Neural cell (in vitro differentiated cells): ENCODE results near the gene ADGRD2. TPM values are rescaled to one million over a fixed set of nuclear protein-coding genes. Genes with fewer than 3 reads are reported as not detected.
A peak's percentile ranks its signal among the peaks of the same experiment; 100 is the strongest.

Experiments
- H2AFZ ChIP-seq: fragments of 200-600, 300-800 bp; sonication (generic), shearing (Covaris generic); 2 replicates; pipeline ENCODE4 v1.6.0; 2014; ENCODE audit warnings: low read depth, mild to moderate bottlenecking, antibody characterized with exemption, low read length, moderate library complexity
- H3F3A ChIP-seq: fragments of 200-600 bp; shearing (Covaris generic); 2 replicates; pipeline ENCODE4 v1.6.1; 2016; ENCODE audit warnings: mild to moderate bottlenecking, moderate library complexity, mixed read lengths, antibody characterized with exemption, low read length; ENCODE audit not compliant: insufficient read depth, poor library complexity, severe bottlenecking
- H3K27ac ChIP-seq: fragments of 200-600, 300-800 bp; sonication (generic), shearing (Covaris generic); 2 replicates; pipeline ENCODE4 v1.5.1; 2014; ENCODE audit warnings: mild to moderate bottlenecking, low read length, moderate library complexity
- H3K27me3 ChIP-seq: fragments of 300-800, 200-600 bp; sonication (generic), shearing (Covaris generic); 2 replicates; pipeline ENCODE4 v1.6.0; 2014; ENCODE audit warnings: mild to moderate bottlenecking, low read depth, low read length, moderate library complexity; ENCODE audit not compliant: insufficient read depth
- H3K36me3 ChIP-seq: fragments of 300-800, 200-600 bp; sonication (generic), shearing (Covaris generic); 2 replicates; pipeline ENCODE4 v1.5.1; 2014; ENCODE audit warnings: mild to moderate bottlenecking, antibody characterized with exemption, low read length, moderate library complexity; ENCODE audit not compliant: insufficient read depth
- H3K4me2 ChIP-seq: fragments of 300-800, 200-600 bp; sonication (generic), shearing (Covaris generic); 2 replicates; pipeline ENCODE4 v1.6.0; 2014; ENCODE audit warnings: mild to moderate bottlenecking, low read length
- H3K4me3 ChIP-seq: fragments of 300-800, 200-600 bp; sonication (generic), shearing (Covaris generic); 2 replicates; pipeline ENCODE4 v1.5.1; 2014; ENCODE audit warnings: mild to moderate bottlenecking, low read length, moderate library complexity
- H3K79me2 ChIP-seq: fragments of 200-600 bp; shearing (Covaris generic); replicated peaks from 2 replicates; pipeline ENCODE4 v1.6.0; 2014; ENCODE audit warnings: mild to moderate bottlenecking, low read length, moderate library complexity; ENCODE audit not compliant: insufficient read depth
- H3K9ac ChIP-seq: fragments of 300-800, 200-600 bp; sonication (generic), shearing (Covaris generic); 2 replicates; pipeline ENCODE4 v1.6.1; 2016; ENCODE audit warnings: mild to moderate bottlenecking, low read length, mixed read lengths
- H3K9me2 ChIP-seq: fragments of 200-600 bp; shearing (Covaris generic); 2 replicates; pipeline ENCODE4 v1.6.1; 2016; ENCODE audit warnings: mild to moderate bottlenecking, low read length, mixed read lengths; ENCODE audit not compliant: insufficient read depth
- H3K9me3 ChIP-seq: fragments of 200-600, 300-800 bp; sonication (generic), shearing (Covaris generic); 2 replicates; pipeline ENCODE4 v1.6.1; 2016; ENCODE audit warnings: mild to moderate bottlenecking, mixed run types, low read length, moderate library complexity, mixed read lengths
- H4K20me1 ChIP-seq: fragments of 200-600 bp; shearing (Covaris generic); 2 replicates; pipeline ENCODE4 v1.6.1; 2016; ENCODE audit warnings: mild to moderate bottlenecking, mixed run types; ENCODE audit not compliant: insufficient read depth
- EP300 ChIP-seq: fragments of 450-650 bp; conservative IDR thresholded peaks from 2 replicates; pipeline ENCODE4 v1.6.1; 2014; ENCODE audit warnings: antibody characterized with exemption, mild to moderate bottlenecking, moderate library complexity; ENCODE audit not compliant: poor library complexity, severe bottlenecking
- EZH2 ChIP-seq: fragments of 200-600, 300-800 bp; shearing (Covaris generic), sonication (generic); IDR thresholded peaks from 2 replicates; pipeline ENCODE4 v1.6.1; 2014; ENCODE audit warnings: antibody characterized with exemption, low read length, borderline replicate concordance, mild to moderate bottlenecking; ENCODE audit not compliant: insufficient read depth, poor library complexity, severe bottlenecking
- MXI1 ChIP-seq: fragments of 450-650 bp; conservative IDR thresholded peaks from 2 replicates; pipeline ENCODE4 v1.6.1; 2014; ENCODE audit warnings: antibody characterized with exemption, mild to moderate bottlenecking; ENCODE audit not compliant: poor library complexity, severe bottlenecking
- POLR2AphosphoS5 ChIP-seq: IDR thresholded peaks from 2 replicates; pipeline ENCODE4 v1.6.1; 2012
- RAD21 ChIP-seq: fragments of 450-650 bp; conservative IDR thresholded peaks from 2 replicates; pipeline ENCODE4 v1.6.1; 2014; ENCODE audit warnings: antibody characterized with exemption, mild to moderate bottlenecking, moderate library complexity
- SMC3 ChIP-seq: fragments of 450-650 bp; conservative IDR thresholded peaks from 2 replicates; pipeline ENCODE4 v1.6.1; 2014; ENCODE audit warnings: antibody characterized with exemption, mild to moderate bottlenecking, moderate library complexity; ENCODE audit not compliant: poor library complexity
- TAF1 ChIP-seq: IDR thresholded peaks from 2 replicates; pipeline ENCODE4 v1.6.1; 2012; ENCODE audit warnings: low read depth
- polyA plus RNA-seq: library from polyadenylated mRNA; depleted of rRNA; stranded (reverse); fragments of >200 nt; gene quantifications from 2 replicates; pipeline ENCODE4 v1.2.3, GENCODE V29; 2014
- TF ChIP-seq, protein P1 (sequence below): fragments of 450-650 bp; IDR thresholded peaks from 2 replicates; pipeline ENCODE4 v1.5.1; 2014; ENCODE audit warnings: antibody characterized with exemption, mild to moderate bottlenecking, moderate library complexity; ENCODE audit not compliant: poor library complexity, severe bottlenecking
- TF ChIP-seq, protein P2 (sequence below): IDR thresholded peaks from 2 replicates; pipeline ENCODE4 v1.6.1; 2012; ENCODE audit warnings: borderline replicate concordance

Gene ADGRD2
- polyA plus RNA-seq, 1 donor from 2014 or later, result not detected

DNA sequence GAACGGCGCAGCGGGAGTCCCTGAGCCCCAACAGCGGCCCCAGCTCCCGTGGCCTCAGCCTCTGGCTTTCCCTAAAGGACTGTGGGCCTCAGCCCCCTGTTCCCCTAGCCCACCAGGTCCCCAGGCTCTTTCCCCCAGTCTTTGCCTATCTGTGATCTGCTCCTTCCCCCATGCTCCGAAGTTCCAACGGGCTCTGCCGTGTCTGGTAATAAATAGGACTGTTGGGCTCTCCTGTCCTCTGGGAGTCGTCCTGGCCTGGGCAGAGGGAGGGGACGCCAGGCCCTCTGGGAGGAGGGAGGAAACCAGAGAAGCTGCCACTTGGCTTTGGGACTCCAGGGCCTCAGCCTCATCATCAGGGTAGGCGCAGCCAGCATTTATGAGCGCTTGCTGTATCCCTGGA lies 28.1 kb downstream of the ADGRD2 start:
- Histone ChIP-seq H3K27ac (no peak overlapping the region), H3K9me2 (no peaks in the 10 kb centered on the region), H3K79me2 (no peaks in the 10 kb centered on the region), H3K9ac (peak overlapping the region; percentile 55), H3F3A (no peaks in the 10 kb centered on the region), H3K36me3 (no peaks in the 10 kb centered on the region), H2AFZ (no peak overlapping the region), H4K20me1 (no peaks in the 10 kb centered on the region), H3K4me2 (no peak overlapping the region), H3K27me3 (no peaks in the 10 kb centered on the region), H3K9me3 (no peaks in the 10 kb centered on the region), H3K4me3 (peak overlapping the region; percentile 31)
- TF ChIP-seq POLR2AphosphoS5 (no peak), RAD21 (no peak), MXI1 (no peak), EP300 (no peak), SMC3 (no peak), TAF1 (no peak), EZH2 (no peak)
- TF ChIP-seq, protein P1, sequence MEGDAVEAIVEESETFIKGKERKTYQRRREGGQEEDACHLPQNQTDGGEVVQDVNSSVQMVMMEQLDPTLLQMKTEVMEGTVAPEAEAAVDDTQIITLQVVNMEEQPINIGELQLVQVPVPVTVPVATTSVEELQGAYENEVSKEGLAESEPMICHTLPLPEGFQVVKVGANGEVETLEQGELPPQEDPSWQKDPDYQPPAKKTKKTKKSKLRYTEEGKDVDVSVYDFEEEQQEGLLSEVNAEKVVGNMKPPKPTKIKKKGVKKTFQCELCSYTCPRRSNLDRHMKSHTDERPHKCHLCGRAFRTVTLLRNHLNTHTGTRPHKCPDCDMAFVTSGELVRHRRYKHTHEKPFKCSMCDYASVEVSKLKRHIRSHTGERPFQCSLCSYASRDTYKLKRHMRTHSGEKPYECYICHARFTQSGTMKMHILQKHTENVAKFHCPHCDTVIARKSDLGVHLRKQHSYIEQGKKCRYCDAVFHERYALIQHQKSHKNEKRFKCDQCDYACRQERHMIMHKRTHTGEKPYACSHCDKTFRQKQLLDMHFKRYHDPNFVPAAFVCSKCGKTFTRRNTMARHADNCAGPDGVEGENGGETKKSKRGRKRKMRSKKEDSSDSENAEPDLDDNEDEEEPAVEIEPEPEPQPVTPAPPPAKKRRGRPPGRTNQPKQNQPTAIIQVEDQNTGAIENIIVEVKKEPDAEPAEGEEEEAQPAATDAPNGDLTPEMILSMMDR, result no peak
- TF ChIP-seq, protein P2, sequence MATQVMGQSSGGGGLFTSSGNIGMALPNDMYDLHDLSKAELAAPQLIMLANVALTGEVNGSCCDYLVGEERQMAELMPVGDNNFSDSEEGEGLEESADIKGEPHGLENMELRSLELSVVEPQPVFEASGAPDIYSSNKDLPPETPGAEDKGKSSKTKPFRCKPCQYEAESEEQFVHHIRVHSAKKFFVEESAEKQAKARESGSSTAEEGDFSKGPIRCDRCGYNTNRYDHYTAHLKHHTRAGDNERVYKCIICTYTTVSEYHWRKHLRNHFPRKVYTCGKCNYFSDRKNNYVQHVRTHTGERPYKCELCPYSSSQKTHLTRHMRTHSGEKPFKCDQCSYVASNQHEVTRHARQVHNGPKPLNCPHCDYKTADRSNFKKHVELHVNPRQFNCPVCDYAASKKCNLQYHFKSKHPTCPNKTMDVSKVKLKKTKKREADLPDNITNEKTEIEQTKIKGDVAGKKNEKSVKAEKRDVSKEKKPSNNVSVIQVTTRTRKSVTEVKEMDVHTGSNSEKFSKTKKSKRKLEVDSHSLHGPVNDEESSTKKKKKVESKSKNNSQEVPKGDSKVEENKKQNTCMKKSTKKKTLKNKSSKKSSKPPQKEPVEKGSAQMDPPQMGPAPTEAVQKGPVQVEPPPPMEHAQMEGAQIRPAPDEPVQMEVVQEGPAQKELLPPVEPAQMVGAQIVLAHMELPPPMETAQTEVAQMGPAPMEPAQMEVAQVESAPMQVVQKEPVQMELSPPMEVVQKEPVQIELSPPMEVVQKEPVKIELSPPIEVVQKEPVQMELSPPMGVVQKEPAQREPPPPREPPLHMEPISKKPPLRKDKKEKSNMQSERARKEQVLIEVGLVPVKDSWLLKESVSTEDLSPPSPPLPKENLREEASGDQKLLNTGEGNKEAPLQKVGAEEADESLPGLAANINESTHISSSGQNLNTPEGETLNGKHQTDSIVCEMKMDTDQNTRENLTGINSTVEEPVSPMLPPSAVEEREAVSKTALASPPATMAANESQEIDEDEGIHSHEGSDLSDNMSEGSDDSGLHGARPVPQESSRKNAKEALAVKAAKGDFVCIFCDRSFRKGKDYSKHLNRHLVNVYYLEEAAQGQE, result no peak

DNA sequence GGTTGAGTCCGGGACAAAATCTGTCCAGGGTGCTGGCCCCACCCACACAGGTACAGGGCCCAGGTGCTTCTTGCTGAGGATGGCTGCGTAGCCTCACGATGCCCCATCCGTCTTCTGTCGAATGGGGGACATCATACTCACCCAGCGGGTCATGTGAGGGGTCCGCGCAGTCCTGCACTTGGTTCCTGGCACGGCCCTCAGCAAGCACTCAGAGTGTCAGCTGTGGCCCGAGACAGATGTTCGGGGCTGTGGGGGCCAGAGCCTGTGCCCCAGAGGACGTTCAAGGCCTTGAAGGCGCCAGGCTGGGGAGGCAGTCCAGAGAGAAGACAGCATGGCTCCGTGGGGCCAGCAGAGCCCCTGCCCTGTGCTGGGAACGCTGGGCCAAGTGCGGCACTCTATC lies 29.1 kb downstream of the ADGRD2 start:
- no peaks in the 10 kb centered on the region for H4K20me1 ChIP-seq
- TF ChIP-seq, protein P1, result no peak
- no peak for TF ChIP-seq POLR2AphosphoS5
- no peak for TF ChIP-seq MXI1
- TF ChIP-seq EP300, result no peak
- no peak for TF ChIP-seq RAD21
- TF ChIP-seq TAF1, result no peak
- TF ChIP-seq SMC3, result no peak
- TF ChIP-seq EZH2, result no peak
- TF ChIP-seq, protein P2, result no peak
- H3K9me2 ChIP-seq, result no peaks in the 10 kb centered on the region
- H3F3A ChIP-seq, result no peaks in the 10 kb centered on the region
- no peaks in the 10 kb centered on the region for H3K79me2 ChIP-seq
- H2AFZ ChIP-seq, result no peak overlapping the region
- H3K9me3 ChIP-seq, result no peaks in the 10 kb centered on the region
- H3K4me3 ChIP-seq, result no peak overlapping the region
- H3K36me3 ChIP-seq, result no peaks in the 10 kb centered on the region
- H3K27me3 ChIP-seq, result no peaks in the 10 kb centered on the region
- no peak overlapping the region for H3K4me2 ChIP-seq
- no peak overlapping the region for H3K9ac ChIP-seq
- no peak overlapping the region for H3K27ac ChIP-seq
